ENCODE data around the gene JAG2.

JAG2 gene

DNA sequence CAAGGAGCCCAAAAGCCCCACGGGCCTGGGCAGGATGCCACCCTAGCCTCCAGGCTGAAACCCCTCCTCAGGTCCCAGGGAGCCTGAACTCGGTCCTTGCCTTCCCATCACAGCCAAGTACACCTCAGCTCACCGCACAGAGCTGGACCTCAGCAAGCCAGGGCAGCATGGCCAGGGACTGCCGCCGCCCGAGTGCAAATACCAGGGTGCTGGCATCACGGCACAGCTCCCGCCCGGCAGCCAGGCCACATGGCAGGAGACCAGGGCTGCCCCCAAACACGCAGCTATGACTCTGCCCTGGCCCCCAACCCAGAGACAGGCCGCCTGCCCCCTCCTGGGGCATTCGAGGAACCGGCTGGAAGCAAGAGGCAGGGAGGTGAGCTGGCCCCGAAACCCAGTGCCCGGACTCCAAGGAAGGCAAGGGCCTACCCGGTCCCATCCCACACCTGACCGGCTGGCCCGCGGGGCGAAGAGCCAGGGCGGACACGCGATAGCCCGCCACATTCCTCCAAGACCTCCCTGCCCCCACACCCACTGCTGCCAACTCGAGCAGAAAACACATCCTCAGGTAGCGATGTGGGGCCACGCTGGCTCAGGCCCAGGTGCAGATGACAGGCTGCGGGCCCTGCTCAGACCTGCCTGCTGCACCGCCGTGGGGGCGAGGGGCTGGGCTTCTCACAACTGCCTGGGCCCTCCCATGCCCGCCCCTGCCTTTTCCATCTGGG, 2.7 kb downstream of the JAG2 start:
- no peak for DNase-seq (ENCODE audit: low read depth)

DNA sequence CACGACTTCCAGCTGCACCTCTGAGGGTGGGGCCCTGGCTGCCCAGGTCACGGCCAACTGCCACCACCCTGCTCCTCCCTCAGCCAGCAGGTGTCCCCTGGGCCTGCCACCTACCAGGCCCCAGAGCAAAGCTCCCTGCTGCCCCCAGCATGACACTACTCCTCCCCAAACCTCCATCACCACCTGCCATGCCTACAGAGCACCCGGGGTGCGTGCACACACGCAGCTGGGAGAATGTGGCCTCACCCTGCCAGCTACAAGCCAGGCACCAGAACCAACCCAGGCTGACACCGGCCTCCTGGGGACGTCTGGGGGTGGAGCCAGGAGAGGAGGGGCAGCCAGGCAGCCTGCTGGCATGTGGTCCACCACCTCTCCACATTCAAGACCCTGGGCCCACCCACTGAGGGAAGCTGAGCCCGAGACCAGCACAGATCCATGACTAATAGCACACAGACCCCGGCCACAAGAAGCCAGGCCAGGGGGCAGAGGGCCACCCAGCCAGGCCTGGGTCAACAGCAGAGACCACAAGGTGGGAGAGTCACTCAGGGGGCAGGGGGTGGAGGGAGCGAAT, 3.4 kb downstream of the JAG2 start:
- no peak for DNase-seq (ENCODE audit: low read depth)

DNA sequence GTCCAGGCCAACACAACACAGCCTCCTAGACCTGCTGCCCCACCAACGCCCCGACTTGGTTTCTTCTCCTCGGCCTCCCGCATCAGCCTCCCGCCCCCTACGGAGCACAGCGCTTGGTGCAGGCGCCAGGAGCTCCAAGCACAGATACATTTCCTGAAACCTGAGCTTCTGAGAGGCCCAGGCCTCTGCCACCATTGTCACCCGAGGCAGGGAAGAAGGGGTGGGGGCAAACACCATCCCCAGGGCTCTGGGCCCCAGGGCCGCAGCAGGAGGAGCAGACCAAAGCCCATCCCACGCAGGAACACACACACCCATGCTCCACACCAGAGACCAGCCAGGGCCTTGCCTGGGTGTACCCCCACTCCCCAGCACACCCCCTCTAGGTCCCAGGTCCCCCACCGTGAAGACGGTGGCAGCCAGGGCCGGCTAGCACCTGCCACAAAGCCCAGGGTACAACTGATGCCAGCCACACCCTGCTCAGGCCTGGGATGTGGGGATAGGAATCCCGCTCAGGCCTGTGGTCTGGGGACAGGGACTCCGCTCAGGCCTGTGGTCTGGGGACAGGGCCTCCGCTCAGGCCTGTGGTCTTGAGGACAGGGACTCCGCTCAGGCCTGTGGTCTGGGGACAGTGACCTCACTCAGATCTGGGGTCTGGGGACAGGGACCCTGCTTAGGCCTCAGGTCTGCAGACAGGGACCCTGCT, 5.4 kb downstream of the JAG2 start:
- DNase-seq (ENCODE audit: low read depth): no peak

DNA sequence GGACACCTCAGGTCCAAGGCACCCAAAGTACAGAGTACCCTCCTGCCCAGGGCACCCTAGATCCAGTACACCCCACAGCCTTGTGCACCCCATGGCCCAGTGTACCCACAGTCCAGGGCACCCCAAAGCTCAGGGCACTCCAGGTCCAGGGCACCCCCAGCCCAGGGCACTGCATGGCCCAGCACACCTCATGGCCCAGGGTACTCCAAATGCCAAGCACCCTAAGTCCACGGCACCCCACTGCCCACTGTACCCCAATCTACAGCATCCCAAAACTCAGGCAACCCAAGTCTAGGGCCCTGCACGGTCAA, 6.0 kb downstream of the JAG2 start:
- no peak for DNase-seq (ENCODE audit: low read depth)

DNA sequence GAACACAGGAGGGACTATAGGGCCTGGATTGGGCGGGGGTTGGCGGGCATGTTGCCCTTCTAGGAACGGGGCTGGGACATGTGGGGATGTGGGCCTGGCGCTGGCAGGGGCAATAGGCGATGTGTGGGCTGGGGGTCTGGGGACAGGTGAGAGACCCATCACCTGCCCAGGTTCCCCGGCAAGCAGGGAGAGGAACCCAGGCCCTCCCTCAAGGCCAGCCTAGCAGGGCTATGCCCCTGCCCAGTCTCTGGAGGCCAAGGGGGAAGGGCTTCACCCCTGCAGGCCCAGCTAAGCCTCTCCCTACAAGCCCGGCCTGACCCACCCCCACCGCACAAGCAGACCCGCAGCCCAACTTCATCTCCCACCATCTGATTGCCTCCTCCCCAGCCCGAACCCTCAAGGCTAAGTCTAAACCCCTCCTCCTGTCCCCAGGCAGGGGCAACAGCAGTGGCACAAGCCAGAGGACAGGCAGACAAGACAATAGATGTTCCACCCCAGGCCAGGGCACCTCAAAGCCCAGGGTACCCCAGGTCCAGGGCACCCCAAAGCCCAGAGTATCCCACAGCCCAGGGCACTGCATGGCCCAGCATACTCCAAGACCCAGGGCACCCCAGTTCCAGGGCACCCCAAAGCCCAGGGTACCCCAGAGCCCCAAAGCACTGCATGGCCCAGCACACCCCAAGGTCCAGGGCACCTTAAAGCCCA, 6.5 kb downstream of the JAG2 start:
- DNase-seq (ENCODE audit: low read depth): no peak

DNA sequence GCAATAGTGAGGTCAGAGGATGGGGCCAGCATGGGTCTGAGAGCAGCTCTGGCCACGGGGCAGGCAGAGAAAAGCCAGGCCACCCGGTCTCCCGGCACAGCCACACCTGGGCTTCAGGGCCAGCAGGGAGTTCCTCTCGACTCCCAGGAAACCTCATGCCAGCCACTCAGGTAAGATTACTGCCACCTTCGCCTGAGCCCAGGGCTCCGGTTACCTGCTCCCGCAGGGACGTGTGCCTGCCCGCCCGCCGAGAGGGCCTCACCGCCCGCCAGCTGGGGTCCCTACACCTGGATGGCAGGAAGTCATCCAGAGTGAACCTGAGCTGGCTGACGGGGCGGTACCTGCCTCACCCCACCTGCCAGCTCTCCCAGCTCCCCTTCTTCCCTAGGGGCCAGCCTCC, 7.3 kb downstream of the JAG2 start:
- DNase-seq (ENCODE audit: low read depth): no peak

DNA sequence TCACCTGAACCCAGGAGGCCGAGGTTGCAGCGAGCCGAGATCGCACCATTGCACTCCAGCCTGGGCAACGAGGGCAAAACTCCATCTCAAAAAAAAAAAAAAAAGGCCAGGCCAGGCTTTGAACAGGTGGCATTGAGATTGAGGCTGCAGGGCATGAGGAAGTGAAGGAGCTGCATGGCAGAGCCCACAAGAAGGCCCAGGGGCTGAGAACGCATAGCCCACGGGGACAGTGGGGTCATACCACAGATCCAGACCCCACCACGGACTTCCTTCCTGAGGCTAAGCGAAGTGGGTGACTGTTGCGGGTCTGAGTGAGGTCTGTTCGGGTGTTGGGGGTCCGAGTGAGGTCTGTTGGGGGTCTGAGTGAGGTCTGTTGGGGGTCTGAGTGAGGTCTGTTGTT, 7.8 kb downstream of the JAG2 start:
- no peak for DNase-seq (ENCODE audit: low read depth)

DNA sequence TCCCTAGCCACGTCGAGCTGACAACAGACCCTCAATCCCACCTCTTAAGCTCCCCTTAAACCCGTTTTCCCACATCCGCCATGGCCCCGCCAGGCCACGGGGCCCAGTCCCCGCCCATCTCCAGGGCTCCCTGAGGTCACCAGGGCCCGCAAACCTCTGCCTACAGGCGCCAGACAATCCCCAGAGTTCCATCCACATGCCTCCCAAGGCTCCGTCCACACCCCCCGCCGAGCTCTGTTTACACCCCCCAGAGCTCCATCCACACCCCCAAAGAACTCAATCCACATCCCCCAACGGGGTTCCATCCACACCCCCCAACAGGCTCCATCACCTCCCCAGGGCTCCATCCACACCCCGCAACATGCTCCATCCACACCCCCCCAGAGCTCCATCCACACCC, 9.2 kb downstream of the JAG2 start:
- DNase-seq (ENCODE audit: low read depth): no peak

DNA sequence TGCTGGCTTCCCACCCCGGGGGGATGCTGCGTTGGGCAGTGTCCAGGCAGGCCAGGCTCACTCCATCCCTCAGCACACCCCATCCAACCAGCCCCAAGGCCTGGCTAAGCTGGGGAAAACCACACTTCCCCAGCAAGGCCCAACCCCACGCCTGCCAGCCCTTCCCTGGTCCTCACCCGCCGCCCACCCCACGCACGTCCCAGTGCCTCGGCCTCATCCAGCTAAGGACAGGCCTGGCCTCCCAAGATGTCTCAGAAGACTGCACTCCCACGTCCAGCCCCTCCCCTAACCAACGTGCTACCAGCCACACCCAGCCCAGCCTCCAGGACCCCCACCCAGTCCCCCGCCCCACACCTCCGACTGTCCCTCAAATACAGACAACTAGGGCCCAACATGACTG, 9.8 kb downstream of the JAG2 start:
- DNase-seq (ENCODE audit: low read depth): no peak

DNA sequence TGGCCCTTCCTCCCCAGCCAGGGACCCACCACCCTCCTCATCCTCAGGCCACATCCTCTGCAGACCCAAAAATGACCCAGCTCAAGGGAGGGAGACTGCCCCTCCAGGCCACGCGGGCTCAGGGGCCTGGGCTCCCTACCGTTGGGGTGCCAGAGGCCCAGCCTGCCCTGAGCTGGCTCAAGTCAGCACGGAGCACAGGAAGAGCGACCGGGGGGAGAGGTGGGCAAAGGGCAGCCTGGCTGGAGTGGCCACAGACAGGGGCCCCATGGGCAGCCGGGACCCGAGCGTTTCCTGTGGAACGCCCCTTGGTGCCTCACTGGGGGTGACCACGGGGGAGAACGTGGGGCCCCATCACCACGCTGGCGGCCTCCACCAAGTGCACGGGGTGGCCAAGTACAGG, 10.7 kb downstream of the JAG2 start:
- DNase-seq (ENCODE audit: low read depth): no peak

DNA sequence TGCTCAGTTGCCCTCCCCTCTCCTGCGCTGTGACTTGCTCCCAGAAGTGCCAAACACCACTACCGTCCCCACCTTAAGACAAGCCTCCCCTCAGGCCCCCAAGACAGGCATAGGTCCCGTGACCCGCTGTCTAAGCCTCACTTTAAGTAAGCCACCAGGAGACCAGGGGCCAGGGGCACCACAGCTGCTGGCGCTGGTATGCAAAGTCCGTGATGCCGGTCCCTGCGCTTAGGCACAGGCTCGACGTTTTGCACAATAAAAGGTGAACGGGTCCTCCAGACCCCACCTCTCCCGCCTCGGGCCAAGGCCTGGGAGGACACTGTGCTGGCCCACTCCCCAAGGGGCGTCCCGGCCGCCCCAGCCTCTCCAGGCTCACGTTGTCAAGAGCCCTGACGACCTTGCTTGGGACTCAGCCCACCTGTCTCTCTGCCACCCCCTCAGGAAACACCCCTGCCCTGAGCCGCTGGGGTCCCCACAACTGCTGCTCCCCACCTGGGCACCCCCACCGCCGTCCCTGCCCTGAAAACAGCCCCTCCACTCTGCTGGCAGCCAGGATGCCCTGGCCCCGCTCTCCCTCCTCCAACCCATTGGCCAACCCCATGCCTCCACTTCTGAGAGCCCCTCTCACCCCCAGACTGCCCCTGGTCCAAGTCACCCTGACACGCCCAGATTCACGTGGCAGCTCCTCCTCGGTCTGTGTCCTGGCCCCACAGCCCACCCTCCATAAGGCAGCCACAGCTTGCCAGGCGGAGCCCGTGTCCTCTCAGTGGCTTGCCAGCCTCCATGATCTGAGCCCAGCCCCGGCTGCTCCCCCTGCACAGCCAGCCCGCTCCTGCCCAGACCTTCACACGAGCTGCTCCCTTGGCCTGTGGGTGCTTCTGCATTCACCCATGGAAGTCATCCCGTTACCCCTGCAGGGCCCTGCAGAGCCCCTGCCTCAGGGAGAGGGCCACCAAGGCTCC, 11.9 kb downstream of the JAG2 start:
- DNase-seq (ENCODE audit: low read depth): no peak

DNA sequence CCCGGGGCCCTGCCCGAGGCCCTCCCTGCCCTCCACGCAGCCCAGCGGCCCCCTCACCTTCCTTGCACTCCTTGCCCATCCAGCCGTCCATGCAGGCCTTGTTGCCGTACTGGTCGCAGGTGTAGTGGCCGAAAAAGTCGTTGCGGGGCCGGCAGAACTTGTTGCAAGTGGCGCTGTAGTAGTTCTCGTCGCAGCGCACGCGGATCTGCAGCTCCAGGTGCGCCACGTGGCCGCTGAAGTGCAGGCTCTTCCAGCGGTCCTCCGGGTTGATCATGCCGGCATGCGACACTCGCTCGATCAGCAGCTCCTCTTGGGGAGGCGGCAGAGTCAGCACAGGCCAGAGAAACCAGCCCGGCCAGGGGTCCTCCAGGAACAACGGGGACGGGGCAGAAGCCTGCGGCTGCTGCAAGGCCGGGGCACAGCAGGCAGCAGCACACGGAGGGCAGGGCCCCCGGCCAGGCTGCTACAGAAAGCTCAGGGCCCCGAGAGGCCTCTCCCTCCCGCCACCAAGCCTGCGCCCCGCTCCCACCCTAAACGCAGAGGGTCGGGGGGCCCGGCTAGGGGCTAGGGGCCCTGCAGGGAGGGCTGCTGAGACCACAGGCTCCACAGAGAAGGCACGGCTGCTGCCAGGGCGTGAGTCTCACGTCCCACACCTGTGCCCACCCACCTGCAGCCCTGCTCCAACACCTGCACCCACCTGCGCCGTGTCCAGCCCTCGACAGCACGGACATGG, 12.7 kb downstream of the JAG2 start:
- DNase-seq (ENCODE audit: low read depth): no peak

DNA sequence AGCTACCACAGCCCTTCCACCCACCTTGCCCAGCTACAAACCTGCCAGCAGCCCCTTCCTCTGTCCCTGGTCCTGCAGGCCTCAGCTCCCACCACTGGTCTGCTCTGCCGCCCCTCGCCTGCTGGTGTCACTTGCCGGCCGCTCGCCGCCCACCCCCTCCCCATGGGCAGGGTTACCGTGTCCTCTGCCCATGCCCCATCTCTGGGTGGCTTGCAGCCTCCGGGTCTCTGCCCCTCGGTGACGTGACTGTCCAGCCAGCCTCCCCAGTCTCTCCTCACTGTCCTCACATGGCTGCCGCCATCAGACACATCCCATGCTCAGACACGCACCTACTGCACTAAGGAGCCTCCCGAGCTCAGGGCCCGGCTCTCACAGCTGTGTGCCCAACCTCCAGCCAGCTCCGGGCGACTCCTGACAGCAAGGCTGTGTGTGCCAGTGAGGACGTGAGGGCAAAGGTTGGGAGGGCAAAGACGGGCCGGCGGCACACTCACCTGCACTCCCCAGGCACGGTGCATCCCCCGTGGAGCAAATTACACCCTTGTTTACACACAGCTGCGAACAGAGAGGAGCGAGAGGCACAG, 13.4 kb downstream of the JAG2 start:
- no peak for DNase-seq (ENCODE audit: low read depth)

DNA sequence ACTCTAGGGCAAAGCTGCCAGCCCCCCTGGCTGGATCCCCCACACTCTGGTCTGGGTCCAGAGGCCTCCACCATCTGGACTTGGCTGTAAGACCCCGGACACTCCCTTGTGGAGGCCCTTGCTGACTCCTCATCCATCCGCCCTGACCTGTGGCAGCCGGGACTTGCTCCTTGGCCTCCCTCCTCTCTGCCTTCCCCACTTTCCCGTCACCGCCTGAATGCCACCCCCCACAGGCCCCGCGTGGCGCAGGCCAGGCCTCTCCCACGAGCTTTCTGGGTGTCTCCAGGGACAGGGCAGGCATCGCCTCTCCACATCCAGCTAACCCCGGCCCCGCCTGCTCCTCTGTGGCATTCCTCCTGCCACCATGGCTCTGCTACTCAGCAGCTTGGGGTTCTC, 14.1 kb downstream of the JAG2 start:
- DNase-seq (ENCODE audit: low read depth): no peak

DNA sequence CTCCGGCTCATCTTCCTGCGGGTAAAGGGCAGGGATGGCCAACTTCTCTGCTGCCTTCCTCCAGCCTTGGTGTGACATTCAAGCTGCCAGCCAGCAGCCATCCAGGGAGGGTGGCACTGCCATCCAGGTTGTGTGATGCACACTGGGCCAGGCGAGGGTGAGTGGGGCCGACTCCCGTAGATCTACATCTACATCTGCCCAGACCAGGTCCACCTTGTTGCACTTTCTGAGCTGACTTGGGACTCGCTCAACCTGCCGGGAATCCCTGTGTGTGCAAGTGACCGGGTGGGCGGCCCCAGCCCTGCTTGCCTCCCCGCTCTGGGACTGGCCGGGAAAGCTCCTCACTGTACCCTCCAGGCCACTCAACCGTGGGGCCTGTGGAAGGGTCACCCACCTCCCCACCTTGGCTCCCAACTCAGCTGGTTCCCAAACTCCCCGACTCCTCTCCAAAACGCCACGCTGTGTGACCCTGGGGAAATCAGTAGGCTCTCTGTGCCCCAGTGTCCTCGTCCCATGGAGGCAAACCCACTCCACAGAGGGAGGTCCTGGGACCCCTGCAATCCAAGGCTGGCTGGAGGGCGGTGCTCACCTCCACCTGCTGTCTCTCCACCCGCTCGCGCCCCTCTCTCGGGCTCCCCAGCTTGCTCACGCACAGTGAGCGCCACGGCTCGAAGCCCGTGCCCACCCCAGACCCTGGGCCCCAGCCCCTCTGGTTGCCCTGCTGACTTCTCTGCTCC, 14.7 kb downstream of the JAG2 start:
- DNase-seq (ENCODE audit: low read depth): no peak

DNA sequence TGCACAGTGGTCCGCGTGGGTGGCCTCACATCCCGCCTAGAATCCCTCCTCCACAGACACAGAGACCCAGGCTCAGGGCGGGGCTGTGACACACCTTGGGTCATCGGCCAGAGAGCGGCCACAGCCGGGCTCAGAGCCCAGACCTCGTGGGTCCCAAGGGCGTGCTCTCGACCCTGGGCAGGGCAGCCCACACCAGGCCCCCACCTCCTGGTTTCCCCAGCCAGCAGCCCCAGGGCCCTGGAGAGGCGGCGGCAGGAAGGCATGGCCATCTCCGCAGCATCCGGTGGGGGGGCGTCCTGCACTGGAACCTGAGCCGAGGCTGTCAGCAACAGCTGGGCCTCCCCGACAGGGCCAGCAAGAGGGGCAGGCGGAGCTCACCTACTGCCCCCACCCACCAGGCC, 15.2 kb downstream of the JAG2 start:
- no peak for DNase-seq (ENCODE audit: low read depth)

DNA sequence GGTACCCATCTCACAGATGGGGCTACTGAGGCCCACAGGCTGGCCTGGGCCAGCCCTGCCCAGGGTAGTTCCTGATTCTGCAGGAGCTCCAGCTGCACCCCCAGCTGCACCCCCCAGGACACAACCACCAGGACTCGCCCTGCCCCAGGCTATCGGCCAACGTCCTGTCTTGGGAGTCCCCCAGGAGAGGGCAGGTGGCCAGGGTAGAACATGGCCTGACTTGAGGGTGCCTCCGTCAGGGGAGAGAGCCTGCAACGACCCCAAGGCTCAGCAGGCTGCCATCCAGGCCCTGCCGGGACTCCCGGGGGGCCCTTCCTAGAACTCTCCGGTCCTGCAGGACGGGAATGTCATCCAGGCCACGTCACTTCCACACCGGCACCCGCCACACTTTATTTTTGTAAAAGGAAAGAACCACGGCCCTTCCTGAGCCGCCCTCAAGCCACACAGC, 15.8 kb downstream of the JAG2 start:
- no peak for DNase-seq (ENCODE audit: low read depth)

DNA sequence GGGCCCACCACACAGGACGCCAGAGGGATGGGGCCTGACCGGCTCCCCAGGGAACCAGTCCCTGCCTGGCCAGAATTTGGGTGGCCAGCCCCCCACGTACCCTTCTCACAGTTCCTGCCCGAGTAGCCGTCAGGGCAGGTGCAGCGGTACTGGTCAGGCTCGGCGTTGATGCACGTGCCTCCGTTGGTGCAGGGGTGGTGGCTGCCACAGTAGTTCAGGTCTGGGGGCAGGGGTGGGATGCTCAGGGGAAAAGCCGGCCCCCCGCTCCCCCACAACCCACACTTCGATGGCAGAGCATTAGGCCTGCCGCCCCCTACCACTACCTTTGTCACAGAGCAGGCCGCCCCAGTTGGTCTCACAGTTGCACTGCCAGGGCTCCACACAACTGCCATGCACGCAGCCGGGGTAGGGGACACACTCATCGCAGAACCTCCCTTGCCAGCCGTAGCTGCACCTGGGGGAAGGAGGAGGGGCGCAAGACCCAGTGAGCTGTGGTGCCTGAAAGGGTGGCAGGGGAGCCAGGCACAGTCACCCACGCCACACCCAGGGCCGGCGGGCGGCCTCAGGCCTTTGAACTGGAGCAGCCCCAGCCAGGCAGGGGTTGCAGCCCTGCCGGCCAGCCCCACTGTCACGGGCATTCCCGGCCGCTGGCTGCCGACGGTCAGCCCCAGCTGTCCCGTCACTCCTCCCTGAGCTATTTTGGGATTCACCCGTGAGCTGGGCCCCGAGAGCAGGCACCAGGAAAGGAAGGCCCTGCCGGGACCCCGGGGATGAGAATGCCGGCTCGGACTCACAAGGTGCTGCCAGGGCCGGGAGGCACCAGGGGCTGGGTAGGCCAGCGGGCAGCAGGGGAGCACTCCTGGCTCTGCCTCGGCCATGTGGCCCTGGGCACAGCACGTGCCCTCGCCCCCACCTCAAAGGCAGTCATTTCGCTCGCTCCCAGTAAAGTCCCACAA, 16.5 kb downstream of the JAG2 start:
- no peak for DNase-seq (ENCODE audit: low read depth)
